Testis (tissue), 3 donors: ENCODE data around the gene PHGDH. TPM values are rescaled to one million over a fixed set of nuclear protein-coding genes. Genes with fewer than 3 reads are reported as not detected.

Experiments
- DNase-seq: peaks from one replicate; pipeline ENCODE4 v3.0.0-alpha.2; 2019
- H3K27ac ChIP-seq, 2 donors: fragments of 200-600 bp; sonication (generic); one replicate each; pipeline ENCODE4 v1.5.1; 2019
- H3K27me3 ChIP-seq: fragments of 200-600 bp; sonication (generic); one replicate; pipeline ENCODE4 v1.5.1; 2019
- H3K36me3 ChIP-seq: fragments of 200-600 bp; sonication (generic); one replicate; pipeline ENCODE4 v1.5.1; 2017; ENCODE audit warnings: low read depth; ENCODE audit errors: missing control alignments
- H3K4me1 ChIP-seq: fragments of 200-600 bp; sonication (generic); one replicate; pipeline ENCODE4 v1.5.1; 2019
- H3K4me3 ChIP-seq, 2 donors: fragments of 200-600 bp; sonication (generic); one replicate each; pipeline ENCODE4 v1.5.1; 2017 to 2019
- H3K9me3 ChIP-seq: fragments of 200-600 bp; sonication (generic); one replicate; pipeline ENCODE4 v1.5.1; 2017
- POLR2A ChIP-seq: fragments of 450-650 bp; IDR thresholded peaks from one replicate; pipeline ENCODE4 v1.6.1; 2017; ENCODE audit warnings: antibody characterized with exemption, mild to moderate bottlenecking, moderate library complexity
- WGBS, 2 donors: methylation state at CpG; one replicate each; pipeline ENCODE4 v1.1.5; 2018; 5-methylcytosine and 5-hydroxymethylcytosine counted together
- intact Hi-C: fragments of 100-400 bp; cut with DNase I; formaldehyde crosslinking; loops from one replicate; pipeline ENCODE4 v1.15.1; 2023; ENCODE audit warnings: low total_unique reads
- polyA plus RNA-seq: library from polyadenylated mRNA; stranded (reverse); fragments of 350-450 nt; fragmentation: Illumina TruSeq; extraction: RNeasy Lipid Tissue Mini Kit (QIAGEN cat#74804); gene quantifications from one replicate; pipeline ENCODE4 v1.2.3, GENCODE V29; 2014; ENCODE audit warnings: low read depth, low replicate concordance; ENCODE audit not compliant: insufficient read depth
- total RNA-seq, 2 donors: library from RNA; depleted of rRNA; stranded (reverse); fragments of >200 nt; gene quantifications; one replicate each; pipeline ENCODE4 v1.2.3, GENCODE V29; 2016
- TF ChIP-seq, protein P1 (sequence below), 3 experiments: fragments of 450-650 bp in 2 of 3; fragments of 200-600 bp in 1 of 3; sonication (generic) in 1 of 3; IDR thresholded peaks; one replicate each; pipeline ENCODE4 v1.5.1; 2016 to 2019; ENCODE audit warnings: antibody characterized with exemption in 3 of 3, mild to moderate bottlenecking in 2 of 3, moderate library complexity in 1 of 3

The PHGDH gene
- total and polyA plus RNA-seq, 3 donors from 2014 or later, result 85.3 to 161 (median 131) TPM

GRCh38 chr1:119731741-119732430 lies 20.2 kb downstream of the PHGDH start:
- intact Hi-C loops, result no loop called here
- H3K4me3 ChIP-seq, result no peak overlapping the region
- no peak for DNase-seq
- H3K9me3 ChIP-seq, result no peaks in the 10 kb centered on the region
- H3K4me1 ChIP-seq, result peaks cover 39% of the 10 kb centered on the region
- peak overlapping the region; percentile 70 to 83 for H3K27ac ChIP-seq
- H3K36me3 ChIP-seq, result no peaks in the 10 kb centered on the region
- no peaks in the 10 kb centered on the region for H3K27me3 ChIP-seq
- 59 to 79% methylated on average over 5 to 6 of the region's 6 CpGs for WGBS, 2 donors
- TF ChIP-seq, protein P1, sequence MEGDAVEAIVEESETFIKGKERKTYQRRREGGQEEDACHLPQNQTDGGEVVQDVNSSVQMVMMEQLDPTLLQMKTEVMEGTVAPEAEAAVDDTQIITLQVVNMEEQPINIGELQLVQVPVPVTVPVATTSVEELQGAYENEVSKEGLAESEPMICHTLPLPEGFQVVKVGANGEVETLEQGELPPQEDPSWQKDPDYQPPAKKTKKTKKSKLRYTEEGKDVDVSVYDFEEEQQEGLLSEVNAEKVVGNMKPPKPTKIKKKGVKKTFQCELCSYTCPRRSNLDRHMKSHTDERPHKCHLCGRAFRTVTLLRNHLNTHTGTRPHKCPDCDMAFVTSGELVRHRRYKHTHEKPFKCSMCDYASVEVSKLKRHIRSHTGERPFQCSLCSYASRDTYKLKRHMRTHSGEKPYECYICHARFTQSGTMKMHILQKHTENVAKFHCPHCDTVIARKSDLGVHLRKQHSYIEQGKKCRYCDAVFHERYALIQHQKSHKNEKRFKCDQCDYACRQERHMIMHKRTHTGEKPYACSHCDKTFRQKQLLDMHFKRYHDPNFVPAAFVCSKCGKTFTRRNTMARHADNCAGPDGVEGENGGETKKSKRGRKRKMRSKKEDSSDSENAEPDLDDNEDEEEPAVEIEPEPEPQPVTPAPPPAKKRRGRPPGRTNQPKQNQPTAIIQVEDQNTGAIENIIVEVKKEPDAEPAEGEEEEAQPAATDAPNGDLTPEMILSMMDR (IDR thresholded peaks at IDR 0.05), result no peak
- no peak for TF ChIP-seq POLR2A

DNA sequence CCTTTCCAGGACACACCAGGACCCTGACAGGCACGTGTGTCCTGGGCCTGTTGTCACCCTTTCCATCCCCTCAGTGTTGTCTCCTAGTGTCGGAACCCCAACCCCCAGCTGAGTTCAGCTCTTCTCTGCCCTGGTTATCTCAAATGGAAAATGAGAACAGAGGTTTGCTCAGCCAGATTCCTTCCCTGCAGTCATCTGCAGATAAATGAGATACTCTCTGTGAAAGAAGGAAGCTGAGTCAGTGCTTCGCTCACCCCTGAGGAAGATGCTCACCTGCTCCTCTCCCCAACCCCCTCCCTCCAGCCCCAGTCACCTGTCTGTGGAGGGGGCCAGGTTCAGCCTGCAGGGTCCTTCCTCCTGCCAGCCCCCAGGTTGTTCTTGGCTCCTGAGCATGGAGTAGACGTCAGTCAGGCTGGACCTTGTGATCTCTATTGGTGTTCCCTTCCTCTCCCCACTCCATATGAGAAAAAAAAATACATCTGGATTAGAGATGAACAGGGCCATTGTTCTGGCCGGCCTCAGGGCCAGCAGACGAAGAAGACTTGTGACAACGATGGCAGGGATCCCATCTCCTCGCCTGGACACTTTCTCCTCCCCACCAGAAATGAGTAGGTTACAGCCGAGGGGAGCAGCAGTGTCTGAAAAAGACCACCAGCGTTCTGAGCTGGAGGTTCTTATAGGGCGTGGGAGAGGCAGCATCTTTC lies 20.9 kb downstream of the PHGDH start:
- intact Hi-C loops, result no loop called here
- H3K27me3 ChIP-seq, result no peaks in the 10 kb centered on the region
- WGBS, 2 donors, result 61 to 70% methylated on average over 11 of the region's 11 CpGs
- TF ChIP-seq, protein P1 (IDR thresholded peaks at IDR 0.05), result no peak
- no peak for TF ChIP-seq POLR2A
- no peaks in the 10 kb centered on the region for H3K9me3 ChIP-seq
- peak; percentile 90 for DNase-seq
- no peak overlapping the region for H3K4me3 ChIP-seq
- H3K27ac ChIP-seq, result peak overlapping the region; percentile 70 to 83
- H3K36me3 ChIP-seq, result no peaks in the 10 kb centered on the region
- H3K4me1 ChIP-seq, result peaks cover 46% of the 10 kb centered on the region

DNA sequence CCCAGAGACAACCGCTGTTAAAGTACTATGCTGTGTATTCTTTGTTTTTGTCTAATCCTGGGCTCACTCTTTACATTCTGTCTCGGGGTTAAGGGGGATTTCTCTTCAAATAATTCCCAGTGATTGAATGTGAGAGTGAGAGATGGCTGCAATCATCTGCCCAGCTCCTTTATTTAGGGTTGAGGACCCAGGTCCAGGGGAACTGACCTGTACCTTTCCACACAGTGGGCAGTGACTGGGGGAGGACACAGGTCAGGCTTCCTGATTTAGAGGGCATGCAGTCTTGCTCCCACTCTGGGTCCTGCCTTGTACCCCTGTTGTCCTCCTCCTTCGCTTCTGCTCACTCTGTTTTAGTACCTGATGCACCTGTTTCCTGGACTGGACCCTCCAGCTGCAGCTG lies 22.0 kb downstream of the PHGDH start:
- no peaks in the 10 kb centered on the region for H3K9me3 ChIP-seq
- intact Hi-C loops, result no loop called here
- WGBS, 2 donors, result 91 to 93% methylated on average over 3 of the region's 3 CpGs
- no peak for DNase-seq
- no peak overlapping the region for H3K4me3 ChIP-seq
- H3K27me3 ChIP-seq, result no peaks in the 10 kb centered on the region
- peak overlapping the region; percentile 70 to 83 for H3K27ac ChIP-seq
- no peaks in the 10 kb centered on the region for H3K36me3 ChIP-seq
- peaks cover 57% of the 10 kb centered on the region for H3K4me1 ChIP-seq
- TF ChIP-seq, protein P1 (IDR thresholded peaks at IDR 0.05), result no peak
- no peak for TF ChIP-seq POLR2A

- peaks cover 71% of the 10 kb centered on the region for H3K4me1 ChIP-seq
- H3K27ac ChIP-seq, result peak overlapping the region; percentile 70 to 83
- TF ChIP-seq, protein P1 (IDR thresholded peaks at IDR 0.05), result no peak
- TF ChIP-seq POLR2A, result no peak
Measured at GRCh38 chr1:119735217-119735616, 23.5 kb downstream of the PHGDH start.

More at GRCh38 chr1:119735217-119735616, 23.5 kb downstream of the PHGDH start:
- no peaks in the 10 kb centered on the region for H3K27me3 ChIP-seq
- WGBS, 2 donors, result 52 to 53% methylated on average over 14 of the region's 14 CpGs
- DNase-seq, result peak; percentile 77
- no peaks in the 10 kb centered on the region for H3K36me3 ChIP-seq
- no peak overlapping the region for H3K4me3 ChIP-seq
- no peaks in the 10 kb centered on the region for H3K9me3 ChIP-seq
- intact Hi-C loops, result no loop called here
